Liver (tissue), 9 donors: ENCODE data around the gene SHISAL1. TPM values are rescaled to one million over a fixed set of nuclear protein-coding genes. Genes with fewer than 3 reads are reported as not detected.

Experiments used
- DNase-seq: peaks from one replicate; pipeline ENCODE4 v3.0.0-alpha.2; 2017; ENCODE audit warnings: low spot score
- H3K27ac ChIP-seq, 2 donors: one replicate each; pipeline ENCODE4 v1.7.0; 2013; ENCODE audit warnings: inconsistent platforms in 2 of 2, low read length in 2 of 2, control low read depth in 1 of 2, low read depth in 1 of 2, mild to moderate bottlenecking in 1 of 2
- H3K27me3 ChIP-seq, 4 donors: one replicate each; pipeline versions ENCODE4 v1.6.1 to v1.7.0; 2013; ENCODE audit warnings: low read length in 3 of 4, inconsistent platforms in 1 of 4, mild to moderate bottlenecking in 1 of 4, moderate library complexity in 1 of 4; ENCODE audit not compliant: control insufficient read depth in 4 of 4, insufficient read depth in 4 of 4
- H3K36me3 ChIP-seq, 4 donors: one replicate each; pipeline versions ENCODE4 v1.6.1 to v1.7.0; 2013; ENCODE audit warnings: low read length in 3 of 4, mild to moderate bottlenecking in 3 of 4, low read depth in 1 of 4, moderate library complexity in 1 of 4; ENCODE audit not compliant: control insufficient read depth in 4 of 4, insufficient read depth in 3 of 4
- H3K4me1 ChIP-seq, 4 donors: one replicate each; pipeline versions ENCODE4 v1.6.1 to v1.7.0; 2013; ENCODE audit warnings: low read length in 3 of 4, mild to moderate bottlenecking in 3 of 4, moderate library complexity in 1 of 4; ENCODE audit not compliant: control insufficient read depth in 4 of 4, insufficient read depth in 4 of 4
- H3K4me3 ChIP-seq, 3 donors: one replicate each; pipeline versions ENCODE4 v1.6.1 to v1.7.0; 2013; ENCODE audit warnings: low read length in 3 of 3, control low read depth in 1 of 3, low read depth in 1 of 3, mild to moderate bottlenecking in 1 of 3
- H3K9ac ChIP-seq, 2 donors: one replicate each; pipeline ENCODE4 v1.7.0; 2013; ENCODE audit warnings: low read length in 2 of 2, mild to moderate bottlenecking in 2 of 2, moderate library complexity in 2 of 2, control low read depth in 1 of 2, low read depth in 1 of 2
- H3K9me3 ChIP-seq, 4 donors: one replicate each; pipeline versions ENCODE4 v1.6.1 to v1.7.0; 2013; ENCODE audit warnings: low read length in 3 of 4; ENCODE audit not compliant: control insufficient read depth in 4 of 4
- EGR1 ChIP-seq, 2 donors: IDR thresholded peaks; 2 replicates each; pipeline ENCODE4 v1.6.1; 2016 to 2018; ENCODE audit warnings: antibody characterized with exemption in 2 of 2, low read depth in 2 of 2
- FOXA1 ChIP-seq: IDR thresholded peaks from 2 replicates; pipeline ENCODE4 v1.6.1; 2016; ENCODE audit warnings: antibody characterized with exemption
- FOXA2 ChIP-seq: IDR thresholded peaks from 2 replicates; pipeline ENCODE4 v1.6.1; 2016; ENCODE audit warnings: antibody characterized with exemption
- GABPA ChIP-seq, 2 donors: IDR thresholded peaks in 1 of 2; conservative IDR thresholded peaks in 1 of 2; 2 replicates each; pipeline ENCODE4 v1.6.1; 2016; ENCODE audit warnings: antibody characterized with exemption in 2 of 2, mild to moderate bottlenecking in 1 of 2, moderate library complexity in 1 of 2
- HNF4A ChIP-seq, 2 donors: conservative IDR thresholded peaks; 2 replicates each; pipeline ENCODE4 v1.6.1; 2016; ENCODE audit warnings: antibody characterized with exemption in 2 of 2, mild to moderate bottlenecking in 2 of 2
- HNF4G ChIP-seq: IDR thresholded peaks from 2 replicates; pipeline ENCODE4 v1.6.1; 2016; ENCODE audit warnings: antibody characterized with exemption
- JUND ChIP-seq, 2 donors: IDR thresholded peaks; 2 replicates each; pipeline ENCODE4 v1.6.1; 2016; ENCODE audit warnings: antibody characterized with exemption in 2 of 2
- NR2F2 ChIP-seq: IDR thresholded peaks from 2 replicates; pipeline ENCODE4 v1.6.1; 2016; ENCODE audit warnings: antibody characterized with exemption
- RAD21 ChIP-seq, 2 donors: IDR thresholded peaks; 2 replicates each; pipeline ENCODE4 v1.6.1; 2016; ENCODE audit warnings: antibody characterized with exemption in 2 of 2, mild to moderate bottlenecking in 2 of 2
- RXRA ChIP-seq, 2 donors: IDR thresholded peaks; 2 replicates each; pipeline ENCODE4 v1.6.1; 2017 to 2018; ENCODE audit warnings: antibody characterized with exemption in 2 of 2, mild to moderate bottlenecking in 1 of 2
- SP1 ChIP-seq: IDR thresholded peaks from 2 replicates; pipeline ENCODE4 v1.6.1; 2018; ENCODE audit warnings: antibody characterized with exemption, mild to moderate bottlenecking
- TAF1 ChIP-seq: conservative IDR thresholded peaks from 2 replicates; pipeline ENCODE4 v1.6.1; 2016; ENCODE audit warnings: antibody characterized with exemption, mild to moderate bottlenecking
- YY1 ChIP-seq: IDR thresholded peaks from 2 replicates; pipeline ENCODE4 v1.6.1; 2016; ENCODE audit warnings: antibody characterized with exemption, mild to moderate bottlenecking
- WGBS: extraction: QIAGEN DNeasy Blood & Tissue Kit; methylation state at CpG from one replicate; pipeline ENCODE4 v1.1.7; 2013; 5-methylcytosine and 5-hydroxymethylcytosine counted together
- polyA plus RNA-seq, 2 donors: library from polyadenylated mRNA; stranded (reverse) in 1 of 2; unstranded in 1 of 2; fragments of 200-250 nt in 1 of 2; fragments of >200 nt in 1 of 2; fragmentation: Nextera tagmentation in 1 of 2; extraction: Ambion mirVana in 1 of 2; gene quantifications; one replicate each; pipeline versions ENCODE4 v1.2.1 to v1.2.3, GENCODE V29; 2013 to 2015
- total RNA-seq, 2 donors: library from RNA; depleted of rRNA; stranded (reverse); fragments of >200 nt; gene quantifications; one replicate each; pipeline ENCODE4 v1.2.3, GENCODE V29; 2014
- TF ChIP-seq, protein P1 (sequence below): fragments of 150-350 bp; IDR thresholded peaks from 2 replicates; pipeline ENCODE4 v1.5.1; 2017; ENCODE audit warnings: improper control_type of control experiment, low read depth, low read length; ENCODE audit not compliant: missing input control
- TF ChIP-seq, protein P2 (sequence below): IDR thresholded peaks from 2 replicates; pipeline ENCODE4 v1.6.1; 2016; ENCODE audit warnings: antibody characterized with exemption
- TF ChIP-seq, protein P3 (sequence below): IDR thresholded peaks from 2 replicates; pipeline ENCODE4 v1.6.1; 2016; ENCODE audit warnings: antibody characterized with exemption
- TF ChIP-seq, protein P4 (sequence below): IDR thresholded peaks from 2 replicates; pipeline ENCODE4 v1.6.1; 2016; ENCODE audit warnings: antibody characterized with exemption, mild to moderate bottlenecking
- TF ChIP-seq, protein P5 (sequence below): IDR thresholded peaks from 2 replicates; pipeline ENCODE4 v1.6.1; 2016; ENCODE audit warnings: antibody characterized with exemption
- donor health status: healthy.
- donor health status: healthy.
- donor health status: healthy.
- donor health status: healthy.
- donor health status: healthy.

Gene SHISAL1
- total and polyA plus RNA-seq, 4 donors, result 0.07 to 0.17 (median 0.13) TPM

DNA sequence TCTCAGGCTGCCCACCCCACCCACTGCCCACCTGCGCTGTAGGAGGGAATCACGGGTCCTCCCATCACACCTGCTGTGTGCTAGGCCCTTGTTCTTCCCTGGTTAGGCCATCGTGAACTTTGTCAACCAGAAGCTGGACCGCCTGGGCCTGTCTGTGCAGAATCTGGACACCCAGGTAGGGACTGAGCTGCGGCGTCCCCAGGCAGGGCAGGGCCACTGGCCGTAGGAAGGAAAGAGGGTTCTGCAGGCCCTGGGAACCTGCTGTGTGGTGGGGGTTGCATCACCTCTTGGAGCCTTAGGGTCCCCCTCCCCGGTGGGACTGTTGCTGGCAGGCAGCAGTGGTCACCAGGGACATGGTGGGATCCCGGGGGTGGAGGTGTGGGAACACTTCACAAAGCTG lies 116.5 kb downstream of the SHISAL1 start:
- Histone ChIP-seq H3K36me3 (peaks cover 0 to 2% (median 0%) of the 10 kb centered on the region in 4 donors), H3K27ac (no peak overlapping the region), H3K9ac (no peak overlapping the region), H3K27me3 (no peaks in the 10 kb centered on the region), H3K9me3 (no peaks in the 10 kb centered on the region), H3K4me3 (no peak overlapping the region), H3K4me1 (no peaks in the 10 kb centered on the region)
- DNase-seq, result no peak
- TF ChIP-seq YY1 (no peak), FOXA2 (no peak), GABPA (IDR thresholded peaks at IDR 0.05 in 1 of 2, conservative IDR thresholded peaks at IDR 0.05 in 1 of 2) (no peak), JUND (IDR thresholded peaks at IDR 0.05) (no peak), RXRA (IDR thresholded peaks at IDR 0.05) (no peak), HNF4A (conservative IDR thresholded peaks at IDR 0.05) (no peak)
- TF ChIP-seq, protein P1, sequence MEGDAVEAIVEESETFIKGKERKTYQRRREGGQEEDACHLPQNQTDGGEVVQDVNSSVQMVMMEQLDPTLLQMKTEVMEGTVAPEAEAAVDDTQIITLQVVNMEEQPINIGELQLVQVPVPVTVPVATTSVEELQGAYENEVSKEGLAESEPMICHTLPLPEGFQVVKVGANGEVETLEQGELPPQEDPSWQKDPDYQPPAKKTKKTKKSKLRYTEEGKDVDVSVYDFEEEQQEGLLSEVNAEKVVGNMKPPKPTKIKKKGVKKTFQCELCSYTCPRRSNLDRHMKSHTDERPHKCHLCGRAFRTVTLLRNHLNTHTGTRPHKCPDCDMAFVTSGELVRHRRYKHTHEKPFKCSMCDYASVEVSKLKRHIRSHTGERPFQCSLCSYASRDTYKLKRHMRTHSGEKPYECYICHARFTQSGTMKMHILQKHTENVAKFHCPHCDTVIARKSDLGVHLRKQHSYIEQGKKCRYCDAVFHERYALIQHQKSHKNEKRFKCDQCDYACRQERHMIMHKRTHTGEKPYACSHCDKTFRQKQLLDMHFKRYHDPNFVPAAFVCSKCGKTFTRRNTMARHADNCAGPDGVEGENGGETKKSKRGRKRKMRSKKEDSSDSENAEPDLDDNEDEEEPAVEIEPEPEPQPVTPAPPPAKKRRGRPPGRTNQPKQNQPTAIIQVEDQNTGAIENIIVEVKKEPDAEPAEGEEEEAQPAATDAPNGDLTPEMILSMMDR, result no peak
- 54% methylated on average over 9 of the region's 9 CpGs for WGBS

DNA sequence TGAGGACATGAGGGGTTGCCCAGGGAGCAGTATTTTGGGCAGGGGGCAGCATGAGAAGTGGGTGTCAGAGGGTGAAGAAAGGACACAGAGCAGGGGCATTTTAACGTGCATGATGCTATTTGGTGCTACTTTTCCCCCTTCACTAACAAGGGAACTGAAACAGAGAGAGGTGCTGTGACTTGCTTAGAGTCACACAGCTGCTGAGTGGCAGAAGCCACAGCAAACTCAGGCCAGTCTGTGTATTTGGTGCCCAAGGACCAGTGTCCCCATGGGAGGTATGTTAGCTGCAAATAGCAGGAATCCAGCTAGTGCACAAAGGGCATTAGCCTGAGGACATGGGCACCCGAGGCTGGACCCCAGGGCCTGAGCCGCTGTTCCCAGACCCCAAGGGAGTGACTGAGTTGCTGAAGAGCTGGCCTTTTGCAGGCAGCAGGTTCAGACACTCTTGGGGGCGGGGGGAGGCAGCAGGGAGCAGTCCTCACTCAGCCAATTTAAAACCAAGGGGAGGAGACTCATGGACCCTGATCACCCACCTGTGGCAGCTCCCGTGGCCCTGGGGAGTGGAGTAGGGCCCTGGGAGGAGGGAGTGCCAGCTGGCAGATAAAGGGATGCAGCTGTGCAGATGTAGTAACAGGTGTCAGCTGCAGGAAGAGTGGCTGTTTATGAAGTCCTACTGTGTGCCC lies 117.4 kb downstream of the SHISAL1 start:
- no peak overlapping the region for H3K27ac ChIP-seq
- H3K4me1 ChIP-seq, result no peaks in the 10 kb centered on the region
- H3K9ac ChIP-seq, result no peak overlapping the region
- 56% methylated on average over 5 of the region's 5 CpGs for WGBS
- DNase-seq, result no peak
- H3K36me3 ChIP-seq, result peaks cover 0 to 2% (median 0%) of the 10 kb centered on the region in 4 donors
- H3K4me3 ChIP-seq, result no peak overlapping the region
- TF ChIP-seq EGR1 (IDR thresholded peaks at IDR 0.05; ENCODE audit: low read depth in 2 of 2), result no peak
- TF ChIP-seq RAD21 (IDR thresholded peaks at IDR 0.05), result no peak
- TF ChIP-seq, protein P2, sequence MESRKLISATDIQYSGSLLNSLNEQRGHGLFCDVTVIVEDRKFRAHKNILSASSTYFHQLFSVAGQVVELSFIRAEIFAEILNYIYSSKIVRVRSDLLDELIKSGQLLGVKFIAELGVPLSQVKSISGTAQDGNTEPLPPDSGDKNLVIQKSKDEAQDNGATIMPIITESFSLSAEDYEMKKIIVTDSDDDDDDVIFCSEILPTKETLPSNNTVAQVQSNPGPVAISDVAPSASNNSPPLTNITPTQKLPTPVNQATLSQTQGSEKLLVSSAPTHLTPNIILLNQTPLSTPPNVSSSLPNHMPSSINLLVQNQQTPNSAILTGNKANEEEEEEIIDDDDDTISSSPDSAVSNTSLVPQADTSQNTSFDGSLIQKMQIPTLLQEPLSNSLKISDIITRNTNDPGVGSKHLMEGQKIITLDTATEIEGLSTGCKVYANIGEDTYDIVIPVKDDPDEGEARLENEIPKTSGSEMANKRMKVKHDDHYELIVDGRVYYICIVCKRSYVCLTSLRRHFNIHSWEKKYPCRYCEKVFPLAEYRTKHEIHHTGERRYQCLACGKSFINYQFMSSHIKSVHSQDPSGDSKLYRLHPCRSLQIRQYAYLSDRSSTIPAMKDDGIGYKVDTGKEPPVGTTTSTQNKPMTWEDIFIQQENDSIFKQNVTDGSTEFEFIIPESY, result no peak
- TF ChIP-seq, protein P1, result no peak
- TF ChIP-seq SP1, result no peak
- no peak for TF ChIP-seq RXRA (IDR thresholded peaks at IDR 0.05)
- TF ChIP-seq, protein P3, sequence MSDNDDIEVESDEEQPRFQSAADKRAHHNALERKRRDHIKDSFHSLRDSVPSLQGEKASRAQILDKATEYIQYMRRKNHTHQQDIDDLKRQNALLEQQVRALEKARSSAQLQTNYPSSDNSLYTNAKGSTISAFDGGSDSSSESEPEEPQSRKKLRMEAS, result no peak
- no peak for TF ChIP-seq HNF4A (conservative IDR thresholded peaks at IDR 0.05)
- no peak for TF ChIP-seq JUND (IDR thresholded peaks at IDR 0.05)
- no peak for TF ChIP-seq YY1
- TF ChIP-seq, protein P4, sequence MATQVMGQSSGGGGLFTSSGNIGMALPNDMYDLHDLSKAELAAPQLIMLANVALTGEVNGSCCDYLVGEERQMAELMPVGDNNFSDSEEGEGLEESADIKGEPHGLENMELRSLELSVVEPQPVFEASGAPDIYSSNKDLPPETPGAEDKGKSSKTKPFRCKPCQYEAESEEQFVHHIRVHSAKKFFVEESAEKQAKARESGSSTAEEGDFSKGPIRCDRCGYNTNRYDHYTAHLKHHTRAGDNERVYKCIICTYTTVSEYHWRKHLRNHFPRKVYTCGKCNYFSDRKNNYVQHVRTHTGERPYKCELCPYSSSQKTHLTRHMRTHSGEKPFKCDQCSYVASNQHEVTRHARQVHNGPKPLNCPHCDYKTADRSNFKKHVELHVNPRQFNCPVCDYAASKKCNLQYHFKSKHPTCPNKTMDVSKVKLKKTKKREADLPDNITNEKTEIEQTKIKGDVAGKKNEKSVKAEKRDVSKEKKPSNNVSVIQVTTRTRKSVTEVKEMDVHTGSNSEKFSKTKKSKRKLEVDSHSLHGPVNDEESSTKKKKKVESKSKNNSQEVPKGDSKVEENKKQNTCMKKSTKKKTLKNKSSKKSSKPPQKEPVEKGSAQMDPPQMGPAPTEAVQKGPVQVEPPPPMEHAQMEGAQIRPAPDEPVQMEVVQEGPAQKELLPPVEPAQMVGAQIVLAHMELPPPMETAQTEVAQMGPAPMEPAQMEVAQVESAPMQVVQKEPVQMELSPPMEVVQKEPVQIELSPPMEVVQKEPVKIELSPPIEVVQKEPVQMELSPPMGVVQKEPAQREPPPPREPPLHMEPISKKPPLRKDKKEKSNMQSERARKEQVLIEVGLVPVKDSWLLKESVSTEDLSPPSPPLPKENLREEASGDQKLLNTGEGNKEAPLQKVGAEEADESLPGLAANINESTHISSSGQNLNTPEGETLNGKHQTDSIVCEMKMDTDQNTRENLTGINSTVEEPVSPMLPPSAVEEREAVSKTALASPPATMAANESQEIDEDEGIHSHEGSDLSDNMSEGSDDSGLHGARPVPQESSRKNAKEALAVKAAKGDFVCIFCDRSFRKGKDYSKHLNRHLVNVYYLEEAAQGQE, result no peak
- TF ChIP-seq FOXA2, result no peak
- TF ChIP-seq TAF1, result no peak
- TF ChIP-seq GABPA (IDR thresholded peaks at IDR 0.05 in 1 of 2, conservative IDR thresholded peaks at IDR 0.05 in 1 of 2), result no peak
- no peak for TF ChIP-seq NR2F2
- TF ChIP-seq, protein P5, sequence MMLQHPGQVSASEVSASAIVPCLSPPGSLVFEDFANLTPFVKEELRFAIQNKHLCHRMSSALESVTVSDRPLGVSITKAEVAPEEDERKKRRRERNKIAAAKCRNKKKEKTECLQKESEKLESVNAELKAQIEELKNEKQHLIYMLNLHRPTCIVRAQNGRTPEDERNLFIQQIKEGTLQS, result no peak
- no peak for TF ChIP-seq FOXA1
- no peak for TF ChIP-seq HNF4G
- H3K9me3 ChIP-seq, result no peaks in the 10 kb centered on the region
- H3K27me3 ChIP-seq, result no peaks in the 10 kb centered on the region
